DND-41 (cell line): ENCODE results near the gene TMEM44.

Experiments used
- ATAC-seq: fragments of 200-7000 bp; cut with Tn5 transposase; 3 replicates; pipeline ENCODE4 v1.9.1; 2021; ENCODE audit warnings: low read depth; ENCODE audit not compliant: insufficient read depth
- DNase-seq: peaks from one replicate; pipeline ENCODE4 v3.0.0-alpha.2; 2020
- H2AFZ ChIP-seq: 2 replicates; pipeline ENCODE4 v1.6.0; 2012; ENCODE audit warnings: low read depth, low read length
- H3K27ac ChIP-seq: 2 replicates; pipeline ENCODE4 v1.5.1; 2012; ENCODE audit warnings: low read length, inconsistent platforms
- H3K27me3 ChIP-seq: fragments of 200-600 bp; sonication (generic); 2 replicates; pipeline ENCODE4 v1.6.0; 2012; ENCODE audit warnings: low read length, mild to moderate bottlenecking, inconsistent platforms; ENCODE audit not compliant: insufficient read depth, poor library complexity
- H3K36me3 ChIP-seq: 2 replicates; pipeline ENCODE4 v1.5.1; 2012; ENCODE audit warnings: low read length, inconsistent platforms; ENCODE audit not compliant: insufficient read depth
- H3K4me1 ChIP-seq: 2 replicates; pipeline ENCODE4 v1.5.1; 2012; ENCODE audit warnings: mild to moderate bottlenecking, low read length; ENCODE audit not compliant: insufficient read depth
- H3K4me2 ChIP-seq: 2 replicates; pipeline ENCODE4 v1.6.0; 2012; ENCODE audit warnings: mild to moderate bottlenecking, moderate library complexity, low read length, inconsistent platforms; ENCODE audit not compliant: insufficient read depth
- H3K4me3 ChIP-seq, 2 experiments: fragments of 200-600 bp in 1 of 2; shearing (Covaris generic) in 1 of 2; 2 replicates each; pipeline ENCODE4 v1.5.1; 2012 to 2016; ENCODE audit warnings: inconsistent platforms in 2 of 2, low read length in 2 of 2, mild to moderate bottlenecking in 2 of 2, low read depth in 1 of 2, moderate library complexity in 1 of 2
- H3K79me2 ChIP-seq: 2 replicates; pipeline ENCODE4 v1.6.0; 2012; ENCODE audit warnings: low read length, inconsistent platforms; ENCODE audit not compliant: insufficient read depth
- H3K9ac ChIP-seq: 2 replicates; pipeline ENCODE4 v1.6.0; 2012; ENCODE audit warnings: low read depth, mild to moderate bottlenecking, inconsistent platforms, low read length, moderate library complexity
- H3K9me3 ChIP-seq: 2 replicates; pipeline ENCODE4 v1.5.1; 2012; ENCODE audit warnings: low read length, moderate library complexity, mild to moderate bottlenecking, inconsistent platforms; ENCODE audit not compliant: insufficient read depth, severe bottlenecking
- H4K20me1 ChIP-seq: 2 replicates; pipeline ENCODE4 v1.6.0; 2012; ENCODE audit warnings: low read length; ENCODE audit not compliant: insufficient read depth
- EZH2 ChIP-seq: IDR thresholded peaks from 3 replicates; pipeline ENCODE4 v1.6.1; 2012; ENCODE audit warnings: borderline replicate concordance, low read depth, mild to moderate bottlenecking, moderate library complexity, low read length, inconsistent platforms; ENCODE audit not compliant: severe bottlenecking
- TF ChIP-seq, protein P1 (sequence below): IDR thresholded peaks from 2 replicates; pipeline ENCODE4 v1.5.1; 2012; ENCODE audit warnings: borderline replicate concordance, low read length, moderate library complexity, mild to moderate bottlenecking; ENCODE audit not compliant: poor library complexity, severe bottlenecking; ENCODE audit errors: extremely low read depth

The TMEM44 gene

DNA sequence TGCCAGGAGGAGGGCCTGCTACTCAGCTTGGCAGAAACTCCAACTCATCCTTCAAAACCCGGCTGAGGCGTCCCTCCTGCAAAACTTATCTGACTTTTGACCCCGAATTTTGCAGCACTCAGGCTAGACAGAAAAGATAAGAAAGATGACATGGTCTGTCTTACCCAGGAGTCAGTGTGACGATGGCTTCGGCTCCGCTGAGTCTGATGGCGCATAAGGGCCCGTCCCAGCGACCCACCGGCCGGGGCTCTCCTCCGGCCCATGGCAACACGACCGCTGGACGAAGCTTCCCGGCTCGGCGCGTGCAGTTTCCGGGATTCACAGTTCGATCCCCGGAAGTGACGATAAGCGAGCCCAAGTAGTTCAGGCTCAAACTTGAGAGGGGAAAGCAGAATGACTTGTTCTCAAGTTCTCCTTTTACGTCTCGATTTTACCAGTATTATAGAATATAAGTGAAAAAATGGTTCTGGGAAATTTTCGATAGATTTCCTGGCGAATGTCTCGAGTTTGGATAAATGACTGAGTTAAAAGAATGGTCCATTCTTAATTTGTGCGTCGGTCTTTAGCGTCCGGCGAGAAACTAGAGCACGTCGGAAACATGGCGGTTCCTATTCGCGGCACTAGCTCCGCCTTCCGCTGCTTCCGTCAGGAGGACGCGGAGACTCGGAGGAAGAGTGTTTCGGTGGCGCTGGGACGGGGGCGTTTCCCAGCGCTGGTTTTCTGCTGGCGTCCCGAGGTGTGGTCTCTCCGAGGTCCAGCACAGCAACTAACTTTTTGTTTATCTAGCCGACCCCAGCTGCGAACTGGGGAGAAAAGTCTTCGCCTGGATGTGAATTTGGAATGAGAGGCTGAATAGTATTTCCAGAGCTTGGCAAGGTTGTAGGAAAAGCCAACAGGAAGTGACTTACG is 38.9 kb upstream of the TMEM44 start, which contains the start of gene LSG1:
Gene LSG1 (minus strand): TSS at position 292 of the 909 bp plus-strand sequence. CDS start 29 bp downstream, at position 263.
- Histone ChIP-seq H3K9ac (peak within 1 kb of the TSS; percentile 65), H3K36me3 (peaks cover 21% of the 10 kb centered on the region), H3K9me3 (no peaks in the 10 kb centered on the region), H3K4me3 (peak within 1 kb of the TSS; percentile 64 to 68), H2AFZ (peak within 1 kb of the TSS; percentile 92), H3K4me2 (peak within 1 kb of the TSS; percentile 99), H3K27ac (peak within 1 kb of the TSS; percentile 93), H4K20me1 (peaks cover 14% of the 10 kb centered on the region), H3K27me3 (no peaks in the 10 kb centered on the region), H3K4me1 (peaks cover 24% of the 10 kb centered on the region), H3K79me2 (peaks cover 45% of the 10 kb centered on the region)
- TF ChIP-seq EZH2, result no peak
- TF ChIP-seq, protein P1, sequence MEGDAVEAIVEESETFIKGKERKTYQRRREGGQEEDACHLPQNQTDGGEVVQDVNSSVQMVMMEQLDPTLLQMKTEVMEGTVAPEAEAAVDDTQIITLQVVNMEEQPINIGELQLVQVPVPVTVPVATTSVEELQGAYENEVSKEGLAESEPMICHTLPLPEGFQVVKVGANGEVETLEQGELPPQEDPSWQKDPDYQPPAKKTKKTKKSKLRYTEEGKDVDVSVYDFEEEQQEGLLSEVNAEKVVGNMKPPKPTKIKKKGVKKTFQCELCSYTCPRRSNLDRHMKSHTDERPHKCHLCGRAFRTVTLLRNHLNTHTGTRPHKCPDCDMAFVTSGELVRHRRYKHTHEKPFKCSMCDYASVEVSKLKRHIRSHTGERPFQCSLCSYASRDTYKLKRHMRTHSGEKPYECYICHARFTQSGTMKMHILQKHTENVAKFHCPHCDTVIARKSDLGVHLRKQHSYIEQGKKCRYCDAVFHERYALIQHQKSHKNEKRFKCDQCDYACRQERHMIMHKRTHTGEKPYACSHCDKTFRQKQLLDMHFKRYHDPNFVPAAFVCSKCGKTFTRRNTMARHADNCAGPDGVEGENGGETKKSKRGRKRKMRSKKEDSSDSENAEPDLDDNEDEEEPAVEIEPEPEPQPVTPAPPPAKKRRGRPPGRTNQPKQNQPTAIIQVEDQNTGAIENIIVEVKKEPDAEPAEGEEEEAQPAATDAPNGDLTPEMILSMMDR, result no peak
- peak; percentile 90 for DNase-seq
- peak; percentile 96 for ATAC-seq

DNA sequence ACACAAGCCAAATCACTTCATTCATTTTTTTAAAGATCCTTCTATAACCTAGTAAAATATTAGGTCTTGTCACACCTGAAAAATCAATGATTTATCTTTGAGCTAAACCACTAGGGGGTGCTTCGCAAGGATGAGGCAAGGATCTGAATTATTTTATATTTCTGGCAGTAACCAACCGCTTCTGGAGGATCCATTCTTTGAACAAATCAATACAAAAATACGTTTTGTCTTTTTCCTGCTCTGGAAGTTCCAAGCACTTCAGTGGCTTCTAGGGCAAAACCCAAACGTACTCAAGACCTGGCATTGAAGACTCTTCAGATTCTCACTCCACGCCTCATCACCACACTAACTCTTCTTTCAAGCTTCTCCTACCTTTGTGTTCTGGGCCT is 38.3 kb upstream of the TMEM44 start:
- no peaks in the 10 kb centered on the region for H3K27me3 ChIP-seq
- H3K4me1 ChIP-seq, result peaks cover 24% of the 10 kb centered on the region
- H3K27ac ChIP-seq, result peak overlapping the region; percentile 93
- DNase-seq (peak; percentile 14), ATAC-seq (peak; percentile 16; the same call in 2 of the 3 replicates)
- peak overlapping the region; percentile 99 for H3K4me2 ChIP-seq
- H3K9me3 ChIP-seq, result no peaks in the 10 kb centered on the region
- peaks cover 45% of the 10 kb centered on the region for H3K79me2 ChIP-seq
- H2AFZ ChIP-seq, result peak overlapping the region; percentile 92
- TF ChIP-seq, protein P1, result peak; percentile 63
- TF ChIP-seq EZH2, result no peak
- H3K4me3 ChIP-seq, result peak overlapping the region; percentile 64 to 68
- H3K36me3 ChIP-seq, result peaks cover 25% of the 10 kb centered on the region
- H4K20me1 ChIP-seq, result peaks cover 14% of the 10 kb centered on the region
- H3K9ac ChIP-seq, result peak overlapping the region; percentile 65

DNA sequence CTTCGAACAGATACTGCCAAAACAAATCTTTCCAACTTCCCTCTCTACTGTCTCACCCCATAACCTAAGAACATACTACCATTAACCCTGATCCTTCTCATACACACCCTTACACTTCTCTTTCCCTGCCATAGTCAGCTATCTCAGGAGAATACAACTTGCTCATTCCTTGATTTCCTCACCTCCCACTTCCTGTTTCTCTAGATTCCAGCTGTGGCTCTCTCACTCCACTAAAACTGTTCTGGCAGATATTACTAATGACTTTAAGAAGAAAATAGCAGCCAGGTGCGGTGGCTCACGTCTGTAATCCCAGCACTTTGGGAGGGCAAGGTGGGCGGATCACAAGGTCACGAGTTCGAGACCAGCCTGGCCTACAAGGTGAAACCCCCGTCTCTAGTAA is 34.1 kb upstream of the TMEM44 start:
- Histone ChIP-seq H3K9ac (no peak overlapping the region), H3K4me3 (no peak overlapping the region), H3K36me3 (peaks cover 59% of the 10 kb centered on the region), H3K4me1 (peaks cover 17% of the 10 kb centered on the region), H3K27me3 (no peaks in the 10 kb centered on the region), H2AFZ (no peak overlapping the region), H3K27ac (no peak overlapping the region), H3K9me3 (no peaks in the 10 kb centered on the region), H4K20me1 (peaks cover 16% of the 10 kb centered on the region), H3K79me2 (peaks cover 47% of the 10 kb centered on the region), H3K4me2 (no peak overlapping the region)
- no peak for ATAC-seq
- no peak for DNase-seq
- TF ChIP-seq EZH2, result no peak
- TF ChIP-seq, protein P1, result no peak
